Measurements from ENCODE around the gene LTBP3. TPM values are rescaled to one million over a fixed set of nuclear protein-coding genes. Genes with fewer than 3 reads are reported as not detected.

LTBP3 gene
- total and polyA plus RNA-seq, 2 of the 13 experiments (the other 11 are each of a cell fraction or from before 2014, with no cell fraction given): 12.2 to 68.1 TPM

GRCh38 chr11:65555693-65556231, 2.4 kb downstream of the LTBP3 start (continued):
- TF ChIP-seq HNF1A (IDR thresholded peaks at IDR 0.05; ENCODE audit: low read depth): no peak
- 0 out of 2 replicates have a peak, but pooled peaks have one; percentile 44 for TF ChIP-seq HNF1A (CRISPR knock-in tag; IDR thresholded peaks at IDR 0.05; ENCODE audit: borderline replicate concordance)
- TF ChIP-seq ZNF605 (CRISPR knock-in tag; IDR thresholded peaks at IDR 0.05): no peak
- TF ChIP-seq GABPA (IDR thresholded peaks at IDR 0.05; ENCODE audit: low read depth, low read length): no peak
- no peak for TF ChIP-seq GABPA (CRISPR knock-in tag; IDR thresholded peaks at IDR 0.05; ENCODE audit: low read depth)
- no peak for TF ChIP-seq ZNF766 (CRISPR knock-in tag; IDR thresholded peaks at IDR 0.05; ENCODE audit: borderline replicate concordance)
- no peak for TF ChIP-seq SMAD1 (CRISPR knock-in tag; IDR thresholded peaks at IDR 0.05; ENCODE audit: borderline replicate concordance, low read depth)
- TF ChIP-seq ZNF383 (CRISPR knock-in tag; IDR thresholded peaks at IDR 0.05; ENCODE audit: borderline replicate concordance): no peak
- peak; percentile 51; the same call in 1 of the 2 replicates for TF ChIP-seq ZFY (CRISPR knock-in tag; IDR thresholded peaks at IDR 0.05)
- TF ChIP-seq TAF1 (CRISPR knock-in tag; IDR thresholded peaks at IDR 0.05): peak; percentile 38; the same call in 1 of the 2 replicates
- no peak for TF ChIP-seq ZNF501 (CRISPR knock-in tag; IDR thresholded peaks at IDR 0.05)
- TF ChIP-seq ZNF777 (CRISPR knock-in tag; IDR thresholded peaks at IDR 0.05): no peak
- TF ChIP-seq ZNF251 (CRISPR knock-in tag; IDR thresholded peaks at IDR 0.05): no peak
- TF ChIP-seq ZBTB4 (CRISPR knock-in tag; IDR thresholded peaks at IDR 0.05; ENCODE audit: borderline replicate concordance): no peak
- TF ChIP-seq NCOA1 (CRISPR knock-in tag; IDR thresholded peaks at IDR 0.05): no peak
- TF ChIP-seq JUND (CRISPR knock-in tag; IDR thresholded peaks at IDR 0.05): 0 out of 2 replicates have a peak, but pooled peaks have one; percentile 12
- no peak for TF ChIP-seq CHD2 (IDR thresholded peaks at IDR 0.05; ENCODE audit: low read depth, low read length)
- TF ChIP-seq TEAD2 (CRISPR knock-in tag; IDR thresholded peaks at IDR 0.05): no peak
- no peak for TF ChIP-seq SP1 (IDR thresholded peaks at IDR 0.05)
- 0 out of 2 replicates have a peak, but pooled peaks have one; percentile 10 for TF ChIP-seq SP1 (CRISPR knock-in tag; IDR thresholded peaks at IDR 0.05)
- TF ChIP-seq JDP2 (CRISPR knock-in tag; IDR thresholded peaks at IDR 0.05; ENCODE audit: borderline replicate concordance): no peak
- no peak for TF ChIP-seq BCL3 (CRISPR knock-in tag; IDR thresholded peaks at IDR 0.05)
- TF ChIP-seq ZNF367 (CRISPR knock-in tag; IDR thresholded peaks at IDR 0.05; ENCODE audit: borderline replicate concordance): no peak
